Liver (tissue), 9 donors: ENCODE measurements around the gene GPD1. TPM values are rescaled to one million over a fixed set of nuclear protein-coding genes. Genes with fewer than 3 reads are reported as not detected.

ENCODE experiments used
- DNase-seq: peaks from one replicate; pipeline ENCODE4 v3.0.0-alpha.2; 2017; ENCODE audit warnings: low spot score
- H3K27ac ChIP-seq, 2 donors: one replicate each; pipeline ENCODE4 v1.7.0; 2013; ENCODE audit warnings: inconsistent platforms in 2 of 2, low read length in 2 of 2, control low read depth in 1 of 2, low read depth in 1 of 2, mild to moderate bottlenecking in 1 of 2
- H3K27me3 ChIP-seq, 4 donors: one replicate each; pipeline versions ENCODE4 v1.6.1 to v1.7.0; 2013; ENCODE audit warnings: low read length in 3 of 4, inconsistent platforms in 1 of 4, mild to moderate bottlenecking in 1 of 4, moderate library complexity in 1 of 4; ENCODE audit not compliant: control insufficient read depth in 4 of 4, insufficient read depth in 4 of 4
- H3K36me3 ChIP-seq, 4 donors: one replicate each; pipeline versions ENCODE4 v1.6.1 to v1.7.0; 2013; ENCODE audit warnings: low read length in 3 of 4, mild to moderate bottlenecking in 3 of 4, low read depth in 1 of 4, moderate library complexity in 1 of 4; ENCODE audit not compliant: control insufficient read depth in 4 of 4, insufficient read depth in 3 of 4
- H3K4me1 ChIP-seq, 4 donors: one replicate each; pipeline versions ENCODE4 v1.6.1 to v1.7.0; 2013; ENCODE audit warnings: low read length in 3 of 4, mild to moderate bottlenecking in 3 of 4, moderate library complexity in 1 of 4; ENCODE audit not compliant: control insufficient read depth in 4 of 4, insufficient read depth in 4 of 4
- H3K4me3 ChIP-seq, 3 donors: one replicate each; pipeline versions ENCODE4 v1.6.1 to v1.7.0; 2013; ENCODE audit warnings: low read length in 3 of 3, control low read depth in 1 of 3, low read depth in 1 of 3, mild to moderate bottlenecking in 1 of 3
- H3K9ac ChIP-seq, 2 donors: one replicate each; pipeline ENCODE4 v1.7.0; 2013; ENCODE audit warnings: low read length in 2 of 2, mild to moderate bottlenecking in 2 of 2, moderate library complexity in 2 of 2, control low read depth in 1 of 2, low read depth in 1 of 2
- H3K9me3 ChIP-seq, 4 donors: one replicate each; pipeline versions ENCODE4 v1.6.1 to v1.7.0; 2013; ENCODE audit warnings: low read length in 3 of 4; ENCODE audit not compliant: control insufficient read depth in 4 of 4
- CTCF ChIP-seq: fragments of 150-350 bp; IDR thresholded peaks from 2 replicates; pipeline ENCODE4 v1.5.1; 2017; ENCODE audit warnings: improper control_type of control experiment, low read depth, low read length; ENCODE audit not compliant: missing input control
- FOXA2 ChIP-seq: IDR thresholded peaks from 2 replicates; pipeline ENCODE4 v1.6.1; 2016; ENCODE audit warnings: antibody characterized with exemption
- GABPA ChIP-seq, 2 donors: IDR thresholded peaks in 1 of 2; conservative IDR thresholded peaks in 1 of 2; 2 replicates each; pipeline ENCODE4 v1.6.1; 2016; ENCODE audit warnings: antibody characterized with exemption in 2 of 2, mild to moderate bottlenecking in 1 of 2, moderate library complexity in 1 of 2
- HNF4G ChIP-seq: IDR thresholded peaks from 2 replicates; pipeline ENCODE4 v1.6.1; 2016; ENCODE audit warnings: antibody characterized with exemption
- MAX ChIP-seq: IDR thresholded peaks from 2 replicates; pipeline ENCODE4 v1.6.1; 2016; ENCODE audit warnings: antibody characterized with exemption
- NR2F2 ChIP-seq: IDR thresholded peaks from 2 replicates; pipeline ENCODE4 v1.6.1; 2016; ENCODE audit warnings: antibody characterized with exemption
- RAD21 ChIP-seq, 2 donors: IDR thresholded peaks; 2 replicates each; pipeline ENCODE4 v1.6.1; 2016; ENCODE audit warnings: antibody characterized with exemption in 2 of 2, mild to moderate bottlenecking in 2 of 2
- REST ChIP-seq: IDR thresholded peaks from 2 replicates; pipeline ENCODE4 v1.6.1; 2016; ENCODE audit warnings: antibody characterized with exemption, mild to moderate bottlenecking
- RXRA ChIP-seq, 2 donors: IDR thresholded peaks; 2 replicates each; pipeline ENCODE4 v1.6.1; 2017 to 2018; ENCODE audit warnings: antibody characterized with exemption in 2 of 2, mild to moderate bottlenecking in 1 of 2
- SP1 ChIP-seq: IDR thresholded peaks from 2 replicates; pipeline ENCODE4 v1.6.1; 2018; ENCODE audit warnings: antibody characterized with exemption, mild to moderate bottlenecking
- TAF1 ChIP-seq: conservative IDR thresholded peaks from 2 replicates; pipeline ENCODE4 v1.6.1; 2016; ENCODE audit warnings: antibody characterized with exemption, mild to moderate bottlenecking
- ZBTB33 ChIP-seq: IDR thresholded peaks from 2 replicates; pipeline ENCODE4 v1.6.1; 2016; ENCODE audit warnings: antibody characterized with exemption
- WGBS: extraction: QIAGEN DNeasy Blood & Tissue Kit; methylation state at CpG from one replicate; pipeline ENCODE4 v1.1.7; 2013; 5-methylcytosine and 5-hydroxymethylcytosine counted together
- polyA plus RNA-seq, 2 donors: library from polyadenylated mRNA; stranded (reverse) in 1 of 2; unstranded in 1 of 2; fragments of 200-250 nt in 1 of 2; fragments of >200 nt in 1 of 2; fragmentation: Nextera tagmentation in 1 of 2; extraction: Ambion mirVana in 1 of 2; gene quantifications; one replicate each; pipeline versions ENCODE4 v1.2.1 to v1.2.3, GENCODE V29; 2013 to 2015
- total RNA-seq, 2 donors: library from RNA; depleted of rRNA; stranded (reverse); fragments of >200 nt; gene quantifications; one replicate each; pipeline ENCODE4 v1.2.3, GENCODE V29; 2014
- donor health status: healthy.
- donor health status: healthy.
- donor health status: healthy.
- donor health status: healthy.
- donor health status: healthy.

The GPD1 gene
- total and polyA plus RNA-seq, 4 donors = 12.0 to 323 (median 85.6) TPM

- H3K4me3 ChIP-seq = no peak overlapping the region
- H3K36me3 ChIP-seq = peaks cover 8 to 38% (median 24%) of the 10 kb centered on the region in 4 donors
- no peak for DNase-seq
Observed at GRCh38 chr12:50121641-50122040, 17.8 kb downstream of the GPD1 start.

GRCh38 chr12:50123203-50123602 is 19.4 kb downstream of the GPD1 start:
- DNase-seq = no peak
- WGBS = 86% methylated on average over 2 of the region's 2 CpGs

More at GRCh38 chr12:50121641-50122040, 17.8 kb downstream of the GPD1 start:
- Histone ChIP-seq H3K27me3 (no peaks in the 10 kb centered on the region), H3K4me1 (peaks cover 0 to 1% (median 0%) of the 10 kb centered on the region in 4 donors), H3K27ac (no peak overlapping the region), H3K9ac (no peak overlapping the region), H3K9me3 (no peaks in the 10 kb centered on the region)
- TF ChIP-seq RAD21 (IDR thresholded peaks at IDR 0.05) = no peak
- no peak for TF ChIP-seq HNF4G
- TF ChIP-seq REST = no peak
- TF ChIP-seq GABPA (IDR thresholded peaks at IDR 0.05 in 1 of 2, conservative IDR thresholded peaks at IDR 0.05 in 1 of 2) = no peak
- TF ChIP-seq SP1 = no peak
- WGBS = 83% methylated on average over 5 of the region's 5 CpGs

More at GRCh38 chr12:50123203-50123602, 19.4 kb downstream of the GPD1 start:
- H3K9ac ChIP-seq = no peak overlapping the region
- H3K36me3 ChIP-seq = peaks cover 8 to 38% (median 24%) of the 10 kb centered on the region in 4 donors
- H3K27me3 ChIP-seq = no peaks in the 10 kb centered on the region
- no peak overlapping the region for H3K27ac ChIP-seq
- H3K4me1 ChIP-seq = no peaks in the 10 kb centered on the region
- TF ChIP-seq REST (no peak), CTCF (no peak), RXRA (IDR thresholded peaks at IDR 0.05) (no peak), FOXA2 (no peak), NR2F2 (no peak), HNF4G (no peak), MAX (no peak), SP1 (no peak), RAD21 (IDR thresholded peaks at IDR 0.05) (no peak), TAF1 (no peak), ZBTB33 (no peak)
- H3K9me3 ChIP-seq = no peaks in the 10 kb centered on the region
- no peak overlapping the region for H3K4me3 ChIP-seq
